ENCODE measurements around the gene MRPS6. TPM values are rescaled to one million over a fixed set of nuclear protein-coding genes. Genes with fewer than 3 reads are reported as not detected.

MRPS6 gene
- total RNA-seq, 1 donor from 2014 or later, result 102 TPM

DNA sequence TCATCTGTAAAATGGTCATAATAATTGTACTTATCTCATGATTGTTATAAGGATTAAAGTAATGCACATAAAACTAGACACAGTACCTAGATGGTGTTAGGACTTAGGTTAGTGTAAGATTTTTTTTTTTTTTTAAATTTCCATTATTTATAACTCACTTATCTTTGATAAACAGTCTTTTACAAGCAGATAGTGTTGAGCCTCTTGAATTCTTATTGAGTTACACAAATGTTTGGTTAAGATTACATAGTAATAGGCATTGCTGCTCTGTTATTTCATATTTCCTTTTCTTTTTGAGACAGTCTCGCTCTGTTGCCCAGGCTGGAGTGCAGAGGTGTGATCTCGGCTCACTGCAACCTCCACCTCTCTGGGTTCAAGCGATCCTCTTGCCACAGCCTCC lies 15.4 kb downstream of the MRPS6 start:
- H3K36me3 Mint-ChIP-seq (ENCODE audit: low read depth), result peaks cover 6% of the 10 kb centered on the region
- H3K9me3 Mint-ChIP-seq (ENCODE audit: low read depth), result no peaks in the 10 kb centered on the region
- no peaks in the 10 kb centered on the region for H3K27me3 Mint-ChIP-seq (ENCODE audit: low read depth)
- TF ChIP-seq, protein P1, sequence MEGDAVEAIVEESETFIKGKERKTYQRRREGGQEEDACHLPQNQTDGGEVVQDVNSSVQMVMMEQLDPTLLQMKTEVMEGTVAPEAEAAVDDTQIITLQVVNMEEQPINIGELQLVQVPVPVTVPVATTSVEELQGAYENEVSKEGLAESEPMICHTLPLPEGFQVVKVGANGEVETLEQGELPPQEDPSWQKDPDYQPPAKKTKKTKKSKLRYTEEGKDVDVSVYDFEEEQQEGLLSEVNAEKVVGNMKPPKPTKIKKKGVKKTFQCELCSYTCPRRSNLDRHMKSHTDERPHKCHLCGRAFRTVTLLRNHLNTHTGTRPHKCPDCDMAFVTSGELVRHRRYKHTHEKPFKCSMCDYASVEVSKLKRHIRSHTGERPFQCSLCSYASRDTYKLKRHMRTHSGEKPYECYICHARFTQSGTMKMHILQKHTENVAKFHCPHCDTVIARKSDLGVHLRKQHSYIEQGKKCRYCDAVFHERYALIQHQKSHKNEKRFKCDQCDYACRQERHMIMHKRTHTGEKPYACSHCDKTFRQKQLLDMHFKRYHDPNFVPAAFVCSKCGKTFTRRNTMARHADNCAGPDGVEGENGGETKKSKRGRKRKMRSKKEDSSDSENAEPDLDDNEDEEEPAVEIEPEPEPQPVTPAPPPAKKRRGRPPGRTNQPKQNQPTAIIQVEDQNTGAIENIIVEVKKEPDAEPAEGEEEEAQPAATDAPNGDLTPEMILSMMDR (IDR thresholded peaks at IDR 0.05), result no peak
- no peak overlapping the region for H3K4me3 Mint-ChIP-seq (ENCODE audit: unreplicated experiment)
- peaks cover 43% of the 10 kb centered on the region for H3K4me1 Mint-ChIP-seq (ENCODE audit: low read depth)
- H3K27ac Mint-ChIP-seq (ENCODE audit: unreplicated experiment), result peak overlapping the region; percentile 57
- DNase-seq (ENCODE audit: low spot score), result no peak

DNA sequence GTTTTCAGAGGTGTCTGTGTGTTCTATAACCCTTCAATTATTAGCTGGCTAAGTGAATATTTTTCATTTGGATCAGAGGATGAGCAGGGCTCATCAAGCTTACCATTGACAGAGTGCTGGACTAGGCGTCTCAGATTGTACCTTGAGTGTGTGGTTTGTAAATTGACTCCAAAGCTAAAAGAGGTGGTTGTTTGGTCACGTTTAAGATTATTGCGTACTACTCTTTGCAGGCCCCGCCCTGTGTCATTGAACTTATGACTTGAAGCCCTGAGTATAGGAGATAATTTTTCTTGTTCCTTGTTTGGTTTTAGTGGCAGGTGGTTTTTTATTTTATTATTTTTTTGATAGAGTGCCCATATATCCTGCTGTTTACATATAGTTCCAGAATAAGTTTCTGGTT lies 17.7 kb downstream of the MRPS6 start:
- Mint-ChIP-seq H3K36me3 (ENCODE audit: low read depth) (peaks cover 9% of the 10 kb centered on the region), H3K27ac (ENCODE audit: unreplicated experiment) (no peak overlapping the region), H3K9me3 (ENCODE audit: low read depth) (no peaks in the 10 kb centered on the region), H3K4me3 (ENCODE audit: unreplicated experiment) (no peak overlapping the region), H3K27me3 (ENCODE audit: low read depth) (no peaks in the 10 kb centered on the region), H3K4me1 (ENCODE audit: low read depth) (peaks cover 43% of the 10 kb centered on the region)
- DNase-seq (ENCODE audit: low spot score), result no peak
- TF ChIP-seq, protein P1 (IDR thresholded peaks at IDR 0.05), result no peak

DNA sequence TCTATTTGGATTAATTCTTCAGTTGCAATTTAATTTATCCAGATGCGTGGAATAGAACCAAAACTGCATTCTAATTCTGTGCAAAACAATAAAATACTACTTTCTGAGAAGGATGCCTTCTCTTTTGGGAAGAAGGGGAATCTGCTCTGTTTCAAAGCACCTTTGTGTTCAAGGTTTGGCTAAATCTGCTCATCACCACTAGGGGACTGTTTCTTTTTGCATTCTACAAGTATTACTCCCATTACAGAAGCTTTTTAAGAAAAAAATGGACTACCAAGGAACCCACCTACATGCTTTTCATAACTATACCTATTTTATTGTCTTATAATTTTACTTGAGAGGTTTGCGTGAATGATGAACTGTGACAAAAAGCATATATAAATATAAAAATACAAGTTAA lies 18.2 kb downstream of the MRPS6 start:
- Mint-ChIP-seq H3K4me1 (ENCODE audit: low read depth) (peaks cover 44% of the 10 kb centered on the region), H3K36me3 (ENCODE audit: low read depth) (peaks cover 11% of the 10 kb centered on the region), H3K27ac (ENCODE audit: unreplicated experiment) (no peak overlapping the region), H3K4me3 (ENCODE audit: unreplicated experiment) (no peak overlapping the region), H3K9me3 (ENCODE audit: low read depth) (no peaks in the 10 kb centered on the region), H3K27me3 (ENCODE audit: low read depth) (no peaks in the 10 kb centered on the region)
- DNase-seq (ENCODE audit: low spot score), result no peak
- TF ChIP-seq, protein P1 (IDR thresholded peaks at IDR 0.05), result peak; percentile 66

DNA sequence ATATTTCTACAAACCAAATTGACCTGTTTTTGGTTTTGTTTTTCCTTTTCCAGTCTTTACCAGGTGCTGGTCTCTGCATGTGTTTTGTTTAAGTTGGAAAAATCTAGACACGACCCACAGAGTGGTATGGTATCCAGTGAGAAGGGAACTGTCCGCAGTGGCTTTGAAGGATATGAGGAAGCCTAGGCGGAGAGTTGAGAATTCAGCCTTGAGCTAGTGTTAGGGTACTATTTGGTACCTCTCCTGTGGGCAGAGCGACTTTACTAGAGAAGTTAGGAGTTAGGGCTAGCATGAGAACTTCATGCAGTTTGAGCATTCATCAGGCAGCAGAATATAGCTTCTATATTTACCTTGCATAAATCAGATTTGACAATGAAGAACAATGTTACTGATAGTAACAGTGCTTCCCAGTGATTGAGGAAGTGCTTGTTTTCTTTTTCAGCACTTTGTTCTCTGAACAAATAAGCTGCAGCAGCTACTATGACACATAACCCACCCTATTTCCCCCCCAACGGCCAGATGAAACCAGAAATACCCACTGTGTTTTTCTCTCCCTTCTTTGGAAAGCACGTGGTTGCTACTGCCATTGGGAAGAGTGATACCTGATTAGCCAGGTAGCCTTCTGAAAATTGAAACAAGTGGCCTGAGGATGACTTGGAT lies 19.0 kb downstream of the MRPS6 start:
- TF ChIP-seq, protein P1 (IDR thresholded peaks at IDR 0.05), result no peak
- no peak overlapping the region for H3K4me3 Mint-ChIP-seq (ENCODE audit: unreplicated experiment)
- no peak for DNase-seq (ENCODE audit: low spot score)
- H3K27me3 Mint-ChIP-seq (ENCODE audit: low read depth), result no peaks in the 10 kb centered on the region
- H3K9me3 Mint-ChIP-seq (ENCODE audit: low read depth), result no peaks in the 10 kb centered on the region
- peaks cover 51% of the 10 kb centered on the region for H3K4me1 Mint-ChIP-seq (ENCODE audit: low read depth)
- H3K36me3 Mint-ChIP-seq (ENCODE audit: low read depth), result peaks cover 15% of the 10 kb centered on the region
- H3K27ac Mint-ChIP-seq (ENCODE audit: unreplicated experiment), result peak overlapping the region; percentile 6

- no peak overlapping the region for H3K4me3 Mint-ChIP-seq (ENCODE audit: unreplicated experiment)
- no peaks in the 10 kb centered on the region for H3K9me3 Mint-ChIP-seq (ENCODE audit: low read depth)
- TF ChIP-seq, protein P1 (IDR thresholded peaks at IDR 0.05), result no peak
- DNase-seq (ENCODE audit: low spot score), result no peak
- peaks cover 58% of the 10 kb centered on the region for H3K4me1 Mint-ChIP-seq (ENCODE audit: low read depth)
- H3K27me3 Mint-ChIP-seq (ENCODE audit: low read depth), result no peaks in the 10 kb centered on the region
- H3K27ac Mint-ChIP-seq (ENCODE audit: unreplicated experiment), result peak overlapping the region; percentile 17
- H3K36me3 Mint-ChIP-seq (ENCODE audit: low read depth), result peaks cover 15% of the 10 kb centered on the region
Observed at GRCh38 chr21:34093083-34093482, 19.7 kb downstream of the MRPS6 start.
